ENCODE results near the gene FEM1A. TPM values are rescaled to one million over a fixed set of nuclear protein-coding genes. Genes with fewer than 3 reads are reported as not detected.

Gene FEM1A
- total RNA-seq, 1 experiment from 2014 or later: 17.7 TPM

DNA sequence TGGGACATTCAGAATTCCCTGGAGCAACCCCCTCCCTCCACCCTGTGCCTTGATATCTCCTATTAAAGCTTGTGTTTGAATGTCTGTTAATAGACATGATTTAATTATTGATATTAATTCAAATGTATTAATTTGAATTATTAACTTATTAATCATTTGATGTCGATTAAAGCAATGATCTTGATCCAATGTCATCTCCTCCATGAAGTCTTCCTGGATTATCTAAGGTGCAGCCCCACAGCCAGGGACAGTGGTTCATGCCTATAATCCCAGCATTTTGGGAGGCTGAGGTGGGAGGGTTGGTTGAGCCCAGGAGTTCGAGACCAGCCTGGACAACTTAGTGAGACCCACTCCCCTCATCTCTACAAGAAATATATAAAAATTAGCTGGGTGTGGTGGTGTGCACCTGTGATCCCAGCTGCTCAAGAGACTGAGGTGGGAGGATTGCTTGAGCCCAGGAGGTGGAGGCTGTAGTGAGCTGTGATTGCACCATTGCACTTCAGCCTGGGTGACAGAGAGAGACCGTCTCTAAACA, 9.6 kb downstream of the FEM1A start:
- Histone ChIP-seq H3K4me3 (replicated peaks in 1 of 2; ENCODE audit: low read depth in 1 of 2, low read length in 2 of 2) (no peak overlapping the region), H3K27me3 (ENCODE audit: insufficient read depth, low read length) (no peaks in the 10 kb centered on the region), H4K20me1 (ENCODE audit: insufficient read depth) (no peaks in the 10 kb centered on the region), H3K79me2 (ENCODE audit: insufficient read depth, low read length) (peaks cover 12% of the 10 kb centered on the region; the same call in 1 of the 2 replicates), H3K4me2 (ENCODE audit: low read length) (no peak overlapping the region), H3K9me3 (ENCODE audit: control insufficient read depth in 1 of 2, insufficient read depth in 1 of 2, low read depth in 1 of 2, low read length in 2 of 2) (no peaks in the 10 kb centered on the region), H3K27ac (ENCODE audit: low read depth, low read length) (no peak overlapping the region), H3K4me1 (ENCODE audit: control insufficient read depth in 1 of 2, insufficient read depth in 2 of 2, low read length in 2 of 2) (peaks cover 0 to 6% of the 10 kb centered on the region in 2 experiments; a peak in 1 of 4 replicates), H2AFZ (ENCODE audit: low read depth, low read length, poor library complexity, severe bottlenecking) (no peak overlapping the region), H3K9ac (ENCODE audit: low read length) (no peak overlapping the region), H3K9me2 (ENCODE audit: insufficient read depth) (no peaks in the 10 kb centered on the region), H3K36me3 (ENCODE audit: control insufficient read depth in 1 of 2, insufficient read depth in 2 of 2, low read length in 2 of 2) (no peaks in the 10 kb centered on the region; a peak in 1 of 4 replicates)
- no TSS peak for BruUV-seq (replicated peaks)
- no peak for ATAC-seq
- POLR2A ChIA-PET: interaction anchor here (0.5 kb wide), 1 partner anchor 178 kb away, joined by 3 read pairs; no protein-coding TSS in a partner anchor
- CTCF ChIA-PET: interaction anchor here (2.1 kb wide), 1 partner anchor 8 kb away, joined by 9 read pairs; no protein-coding TSS in a partner anchor
- intact Hi-C loops (cut with micrococcal nuclease): loop anchor here (10.0 kb wide), 1 partner anchor 226 kb away; no protein-coding TSS in a partner anchor
- TF ChIP-seq SP1 (IDR thresholded peaks at IDR 0.05; ENCODE audit: low read depth) (no peak), EGR1 (IDR thresholded peaks at IDR 0.05; ENCODE audit: low read depth) (no peak), EZH2phosphoT487 (IDR thresholded peaks at IDR 0.05; ENCODE audit: borderline replicate concordance) (no peak), TCF7L2 (IDR thresholded peaks at IDR 0.05; ENCODE audit: borderline replicate concordance, extremely low read depth, insufficient read depth, insufficient read length) (no peak), FOSL1 (IDR thresholded peaks at IDR 0.05; ENCODE audit: low read depth) (no peak), POLR2A (IDR thresholded peaks at IDR 0.05; ENCODE audit: borderline replicate concordance, extremely low read depth, insufficient read depth, insufficient read length) (no peak), ZNF274 (IDR thresholded peaks at IDR 0.05; ENCODE audit: low read depth, low read length) (no peak)
- TF ChIP-seq, protein P1, sequence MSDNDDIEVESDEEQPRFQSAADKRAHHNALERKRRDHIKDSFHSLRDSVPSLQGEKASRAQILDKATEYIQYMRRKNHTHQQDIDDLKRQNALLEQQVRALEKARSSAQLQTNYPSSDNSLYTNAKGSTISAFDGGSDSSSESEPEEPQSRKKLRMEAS (IDR thresholded peaks at IDR 0.05): no peak
- TF ChIP-seq, protein P2, sequence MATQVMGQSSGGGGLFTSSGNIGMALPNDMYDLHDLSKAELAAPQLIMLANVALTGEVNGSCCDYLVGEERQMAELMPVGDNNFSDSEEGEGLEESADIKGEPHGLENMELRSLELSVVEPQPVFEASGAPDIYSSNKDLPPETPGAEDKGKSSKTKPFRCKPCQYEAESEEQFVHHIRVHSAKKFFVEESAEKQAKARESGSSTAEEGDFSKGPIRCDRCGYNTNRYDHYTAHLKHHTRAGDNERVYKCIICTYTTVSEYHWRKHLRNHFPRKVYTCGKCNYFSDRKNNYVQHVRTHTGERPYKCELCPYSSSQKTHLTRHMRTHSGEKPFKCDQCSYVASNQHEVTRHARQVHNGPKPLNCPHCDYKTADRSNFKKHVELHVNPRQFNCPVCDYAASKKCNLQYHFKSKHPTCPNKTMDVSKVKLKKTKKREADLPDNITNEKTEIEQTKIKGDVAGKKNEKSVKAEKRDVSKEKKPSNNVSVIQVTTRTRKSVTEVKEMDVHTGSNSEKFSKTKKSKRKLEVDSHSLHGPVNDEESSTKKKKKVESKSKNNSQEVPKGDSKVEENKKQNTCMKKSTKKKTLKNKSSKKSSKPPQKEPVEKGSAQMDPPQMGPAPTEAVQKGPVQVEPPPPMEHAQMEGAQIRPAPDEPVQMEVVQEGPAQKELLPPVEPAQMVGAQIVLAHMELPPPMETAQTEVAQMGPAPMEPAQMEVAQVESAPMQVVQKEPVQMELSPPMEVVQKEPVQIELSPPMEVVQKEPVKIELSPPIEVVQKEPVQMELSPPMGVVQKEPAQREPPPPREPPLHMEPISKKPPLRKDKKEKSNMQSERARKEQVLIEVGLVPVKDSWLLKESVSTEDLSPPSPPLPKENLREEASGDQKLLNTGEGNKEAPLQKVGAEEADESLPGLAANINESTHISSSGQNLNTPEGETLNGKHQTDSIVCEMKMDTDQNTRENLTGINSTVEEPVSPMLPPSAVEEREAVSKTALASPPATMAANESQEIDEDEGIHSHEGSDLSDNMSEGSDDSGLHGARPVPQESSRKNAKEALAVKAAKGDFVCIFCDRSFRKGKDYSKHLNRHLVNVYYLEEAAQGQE (IDR thresholded peaks at IDR 0.05; ENCODE audit: low read depth): no peak
- no peak for DNase-seq (ENCODE audit: low read depth, low spot score)
- RAD21 ChIA-PET (ENCODE audit: low non-redundant PET in 1 of 2, low total read pairs in 2 of 2, uncharacterized antibody in 2 of 2, unreplicated experiment in 2 of 2): no interaction called here
